ENCODE results near the gene ACTR5. TPM values are rescaled to one million over a fixed set of nuclear protein-coding genes. Genes with fewer than 3 reads are reported as not detected.

Gene ACTR5
- total RNA-seq, 1 experiment from 2014 or later = 9.8 TPM

GRCh38 chr20:38735172-38735571 is 13.1 kb upstream of the ACTR5 start (continued):
- TF ChIP-seq ZNF512 (CRISPR knock-in tag; IDR thresholded peaks at IDR 0.05; ENCODE audit: borderline replicate concordance) = no peak
- no peak for TF ChIP-seq ATF3 (CRISPR knock-in tag; conservative IDR thresholded peaks at IDR 0.05)
- TF ChIP-seq ZNF317 (CRISPR knock-in tag; IDR thresholded peaks at IDR 0.05; ENCODE audit: borderline replicate concordance, low read depth) = no peak
- TF ChIP-seq PRRX2 (CRISPR knock-in tag; IDR thresholded peaks at IDR 0.05) = no peak
- no peak for TF ChIP-seq CREM (CRISPR knock-in tag; IDR thresholded peaks at IDR 0.05)
- no peak for TF ChIP-seq SP1 (CRISPR knock-in tag; conservative IDR thresholded peaks at IDR 0.05)
- TF ChIP-seq ZNF416 (CRISPR knock-in tag; IDR thresholded peaks at IDR 0.05) = no peak
- TF ChIP-seq EMX1 (CRISPR knock-in tag; IDR thresholded peaks at IDR 0.05) = no peak
- TF ChIP-seq CTCF (IDR thresholded peaks at IDR 0.05) = no peak
- no peak for TF ChIP-seq OVOL2 (CRISPR knock-in tag; IDR thresholded peaks at IDR 0.05; ENCODE audit: borderline replicate concordance)

- DNase-seq (ENCODE audit: low spot score) = no peak
- ATAC-seq = no peak
- no peaks in the 10 kb centered on the region for H3K9me3 Mint-ChIP-seq
- no peak for TF ChIP-seq FOXJ3 (CRISPR knock-in tag; IDR thresholded peaks at IDR 0.05; ENCODE audit: borderline replicate concordance)
- no peak for TF ChIP-seq NR2C2 (CRISPR knock-in tag; IDR thresholded peaks at IDR 0.05)
- TF ChIP-seq ZNF121 (CRISPR knock-in tag; IDR thresholded peaks at IDR 0.05) = peak; percentile 45; the same call in 1 of the 2 replicates
- no peak for TF ChIP-seq IRF2 (CRISPR knock-in tag; IDR thresholded peaks at IDR 0.05; ENCODE audit: borderline replicate concordance, low read depth)
- TF ChIP-seq HMGXB4 (CRISPR knock-in tag; IDR thresholded peaks at IDR 0.05) = no peak
- no peak overlapping the region for H3K4me3 Mint-ChIP-seq
- no peak overlapping the region for H3K27ac Mint-ChIP-seq
- peaks cover 88% of the 10 kb centered on the region for H3K27me3 Mint-ChIP-seq (ENCODE audit: low read depth)
- no peaks in the 10 kb centered on the region for H3K36me3 Mint-ChIP-seq
- ChIA-PET CTCF (interaction anchor here (1.5 kb wide), 1 partner anchor 79 kb away, joined by 4 read pairs; no protein-coding TSS in a partner anchor), POLR2A (no interaction called here)
- peaks cover 10% of the 10 kb centered on the region for H3K4me1 Mint-ChIP-seq
These were observed 10.4 kb upstream of the ACTR5 start for GRCh38 chr20:38737887-38738286.

- peaks cover 2% of the 10 kb centered on the region; the same call in 1 of the 2 replicates for H3K36me3 Mint-ChIP-seq
- peaks cover 14% of the 10 kb centered on the region for H3K4me1 Mint-ChIP-seq
- ChIA-PET POLR2A (no interaction called here), CTCF (interaction anchor here (1.4 to 7.4 kb wide), 2 partner anchors 15 to 20 kb away, joined by 5 to 127 read pairs; partner anchors contain the start of gene SLC32A1)
- TF ChIP-seq SOX15 (CRISPR knock-in tag; IDR thresholded peaks at IDR 0.05) = no peak
- TF ChIP-seq USF2 (CRISPR knock-in tag; IDR thresholded peaks at IDR 0.05) = peak; percentile 56
- no peak overlapping the region for H3K27ac Mint-ChIP-seq
- peaks cover 56% of the 10 kb centered on the region for H3K27me3 Mint-ChIP-seq (ENCODE audit: low read depth)
- H3K4me3 Mint-ChIP-seq = no peak overlapping the region
- ATAC-seq = no peak
- DNase-seq (ENCODE audit: low spot score) = no peak
- no peaks in the 10 kb centered on the region for H3K9me3 Mint-ChIP-seq
These were observed 2.5 kb upstream of the ACTR5 start for GRCh38 chr20:38745757-38746156.
